HEK293T (cell line): ENCODE measurements around the gene NRIP1.

Experiments
- ARNT ChIP-seq: fragments of 450-650 bp; IDR thresholded peaks from 2 replicates; pipeline ENCODE4 v1.6.1; 2017; ENCODE audit warnings: mild to moderate bottlenecking
- BHLHE40 ChIP-seq: fragments of 450-650 bp; IDR thresholded peaks from 2 replicates; pipeline ENCODE4 v1.6.1; 2016; ENCODE audit warnings: mild to moderate bottlenecking, moderate library complexity, borderline replicate concordance
- CTBP1 ChIP-seq: fragments of 450-650 bp; IDR thresholded peaks from 2 replicates; pipeline ENCODE4 v1.6.1; 2016; ENCODE audit warnings: borderline replicate concordance
- ELF4 ChIP-seq: fragments of 450-650 bp; IDR thresholded peaks from 2 replicates; pipeline ENCODE4 v1.6.1; 2017; ENCODE audit warnings: antibody characterized with exemption
- FOXA1 ChIP-seq: fragments of 450-650 bp; IDR thresholded peaks from 2 replicates; pipeline ENCODE4 v1.6.1; 2016; ENCODE audit warnings: mild to moderate bottlenecking
- FOXK2 ChIP-seq: fragments of 450-650 bp; IDR thresholded peaks from 2 replicates; pipeline ENCODE4 v1.6.1; 2016; ENCODE audit warnings: mild to moderate bottlenecking
- FOXM1 ChIP-seq: fragments of 450-650 bp; IDR thresholded peaks from 2 replicates; pipeline ENCODE4 v1.6.1; 2017; ENCODE audit warnings: mild to moderate bottlenecking, borderline replicate concordance
- HDGF ChIP-seq: fragments of 450-650 bp; IDR thresholded peaks from 2 replicates; pipeline ENCODE4 v1.6.1; 2017; ENCODE audit warnings: antibody characterized with exemption, borderline replicate concordance
- NFRKB ChIP-seq: fragments of 450-650 bp; IDR thresholded peaks from 2 replicates; pipeline ENCODE4 v1.6.1; 2016; ENCODE audit warnings: mild to moderate bottlenecking, moderate library complexity
- SP1 ChIP-seq: fragments of 450-650 bp; IDR thresholded peaks from 2 replicates; pipeline ENCODE4 v1.6.1; 2017
- SUZ12 ChIP-seq: fragments of 450-650 bp; IDR thresholded peaks from 2 replicates; pipeline ENCODE4 v1.6.1; 2016; ENCODE audit warnings: mild to moderate bottlenecking
- ZNF384 ChIP-seq: fragments of 450-650 bp; IDR thresholded peaks from 2 replicates; pipeline ENCODE4 v1.6.1; 2016

DNA sequence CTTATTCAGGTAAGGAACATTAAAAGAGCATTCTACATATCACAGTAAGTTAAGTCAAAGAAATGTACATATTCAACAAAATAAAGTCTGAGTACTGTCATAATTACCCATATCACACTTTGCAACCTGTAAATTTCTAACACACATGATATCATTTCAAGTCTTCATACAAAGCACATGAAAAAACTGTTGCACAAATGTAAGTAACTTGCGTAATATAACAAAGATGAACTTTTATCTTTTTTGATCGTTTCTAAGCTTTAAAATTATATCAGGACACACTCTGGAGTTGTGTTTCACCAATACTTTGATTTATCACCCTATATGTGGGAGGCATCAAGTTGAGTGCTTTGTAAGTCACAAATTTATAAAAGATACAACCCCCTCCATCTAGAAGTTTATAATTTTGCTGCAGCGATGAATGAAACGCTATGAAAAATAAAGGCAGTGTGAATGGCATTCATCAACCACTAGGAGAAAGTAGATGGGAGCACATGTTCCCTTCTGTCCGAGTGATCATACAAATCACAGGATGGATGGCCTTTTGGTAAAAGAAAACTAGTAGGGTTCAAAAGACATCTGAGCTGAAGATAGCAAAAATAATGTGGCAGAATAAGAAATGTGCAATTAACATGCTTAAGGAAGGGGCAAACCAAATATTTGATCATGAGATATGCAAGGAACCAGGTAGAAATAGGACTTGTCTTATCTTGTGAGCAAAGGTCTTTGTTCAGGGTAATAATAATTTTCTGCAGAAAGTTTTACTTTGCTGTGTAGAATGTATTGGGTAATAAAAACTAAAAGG, 27.5 kb downstream of the NRIP1 start:
- TF ChIP-seq FOXM1 (no peak), SP1 (no peak), BHLHE40 (no peak), SUZ12 (no peak), HDGF (no peak), ELF4 (no peak), FOXK2 (no peak), ZNF384 (no peak), ARNT (no peak), NFRKB (no peak), FOXA1 (no peak), CTBP1 (no peak)
